Measurements from ENCODE around the gene ZMYM5. TPM values are rescaled to one million over a fixed set of nuclear protein-coding genes. Genes with fewer than 3 reads are reported as not detected.

Gene ZMYM5
- total and polyA plus RNA-seq, 2 of the 8 experiments (the other 6 are each of a cell fraction or from before 2014, with no cell fraction given), result 4.9 to 7.9 TPM

GRCh38 chr13:19781526-19781925 lies 81.9 kb downstream of the ZMYM5 start:
- DNase-seq (ENCODE audit: low read depth in 1 of 2, low spot score in 2 of 2), result no peak
- CTCF ChIA-PET (ENCODE audit: partially characterized antibody), result interaction anchor here (0.6 kb wide), 1 partner anchor 83 kb away, joined by 4 read pairs; no protein-coding TSS in a partner anchor
- POLR2A ChIA-PET (ENCODE audit: partially characterized antibody), result interaction anchor here (0.9 to 2.7 kb wide), 11 partner anchors 9 to 86 kb away, joined by 3 to 18 read pairs (median 4); partner anchors contain the start of gene ZMYM5

More at GRCh38 chr13:19781526-19781925, 81.9 kb downstream of the ZMYM5 start:
- FAIRE-seq, result no peak
- peak overlapping the region; percentile 96 to 99 (median 96); a peak in 6 of 7 replicates for H3K9ac ChIP-seq (replicated peaks in 1 of 4; ENCODE audit: extremely low read depth in 1 of 4, low read depth in 3 of 4, low read length in 3 of 4)
- peak overlapping the region; percentile 87 to 97 (median 95) for H3K4me3 ChIP-seq (ENCODE audit: extremely low read depth in 1 of 4, insufficient read depth in 2 of 4, low read depth in 3 of 4, low read length in 4 of 4)
- no peak for TF ChIP-seq CHD1 (IDR thresholded peaks at IDR 0.05; ENCODE audit: low read depth, low read length)
- no peaks in the 10 kb centered on the region for H3K27me3 ChIP-seq (replicated peaks in 1 of 4; ENCODE audit: control insufficient read depth in 3 of 4, extremely low read depth in 1 of 4, insufficient read depth in 3 of 4, low read length in 3 of 4)
- H2BK20ac ChIP-seq (ENCODE audit: low read length), result no peak overlapping the region
- H3K23ac ChIP-seq (ENCODE audit: insufficient read length), result no peak overlapping the region
- peak overlapping the region; percentile 92 for H3K56ac ChIP-seq (replicated peaks; ENCODE audit: insufficient read length, low read depth, low read length)
- no peak overlapping the region for H3K27ac ChIP-seq (ENCODE audit: low read depth, low read length)
- H2BK5ac ChIP-seq (ENCODE audit: low read depth, low read length), result peak overlapping the region; percentile 93; the same call in 1 of the 2 replicates
- peaks cover 25 to 38% of the 10 kb centered on the region in 2 experiments for H3K79me2 ChIP-seq (ENCODE audit: control insufficient read depth in 1 of 2, insufficient read depth in 2 of 2, low read length in 2 of 2)
- H2AK5ac ChIP-seq (ENCODE audit: low read depth, low read length), result no peak overlapping the region
- no peak overlapping the region; the same call in 1 of the 2 replicates for H4K8ac ChIP-seq (ENCODE audit: extremely low read depth, insufficient read depth, low read length)
- peaks cover 0 to 5% of the 10 kb centered on the region in 2 experiments; a peak in 1 of 4 replicates for H3K9me3 ChIP-seq (ENCODE audit: insufficient read depth in 2 of 2, low read depth in 1 of 2, low read length in 1 of 2)
- H2BK15ac ChIP-seq (ENCODE audit: low read length), result no peak overlapping the region
- H3K4ac ChIP-seq (replicated peaks; ENCODE audit: insufficient read length, low read depth, low read length), result no peak overlapping the region
- H3K14ac ChIP-seq (ENCODE audit: insufficient read length), result no peak overlapping the region
- WGBS, 2 experiments (ENCODE audit: extremely low coverage in 1 of 2, insufficient coverage in 1 of 2, insufficient read length in 1 of 2, insufficient replicate concordance in 2 of 2, low coverage in 1 of 2, low lambda C conversion rate in 2 of 2, missing lambda C conversion rate in 1 of 2), result 39% methylated on average over 9 of the region's 9 CpGs; no CpG with 5 or more reads in 1 of the 2 experiments
- no peak overlapping the region; the same call in 1 of the 2 replicates for H3K18ac ChIP-seq (ENCODE audit: extremely low read depth, low read length)
- no peak overlapping the region for H2BK12ac ChIP-seq (ENCODE audit: low read depth, low read length)
- no peaks in the 10 kb centered on the region for H3K23me2 ChIP-seq (ENCODE audit: low read depth, low read length)
- no peaks in the 10 kb centered on the region for H3K4me1 ChIP-seq (replicated peaks in 1 of 4; ENCODE audit: control insufficient read depth in 3 of 4, insufficient read depth in 4 of 4, low read length in 3 of 4)
- H3K79me1 ChIP-seq (ENCODE audit: low read depth, low read length), result no peaks in the 10 kb centered on the region; the same call in 1 of the 2 replicates
- peaks cover 0 to 8% (median 1%) of the 10 kb centered on the region in 4 experiments; a peak in 2 of 8 replicates for H3K36me3 ChIP-seq (ENCODE audit: control insufficient read depth in 2 of 4, insufficient read depth in 4 of 4, low read length in 3 of 4)
- H2BK120ac ChIP-seq (replicated peaks; ENCODE audit: low read depth, low read length), result no peak overlapping the region
- no peak overlapping the region for H2AFZ ChIP-seq (ENCODE audit: low read length)
- H3K4me2 ChIP-seq (ENCODE audit: insufficient read depth in 1 of 2, low read depth in 2 of 2, low read length in 2 of 2), result peak overlapping the region; percentile 34 to 72
- peak overlapping the region; percentile 93 for H4K91ac ChIP-seq (replicated peaks; ENCODE audit: insufficient read length, low read length)
- no peak overlapping the region for H4K5ac ChIP-seq (ENCODE audit: insufficient read length, low read depth, low read length)
- peaks cover 0 to 3% of the 10 kb centered on the region in 2 experiments for H4K20me1 ChIP-seq (replicated peaks in 1 of 2; ENCODE audit: control insufficient read depth in 1 of 2, insufficient read depth in 2 of 2, low read length in 2 of 2)

Measured in H1 (cell line).